GM12872 (cell line): Measurements from ENCODE around the gene RAB20.

ENCODE experiments used
- TF ChIP-seq, protein P1 (sequence below): IDR thresholded peaks from 3 replicates; pipeline ENCODE4 v1.5.1; 2011; ENCODE audit warnings: low read depth, mild to moderate bottlenecking, low read length, moderate library complexity; ENCODE audit not compliant: insufficient read depth

Gene RAB20

DNA sequence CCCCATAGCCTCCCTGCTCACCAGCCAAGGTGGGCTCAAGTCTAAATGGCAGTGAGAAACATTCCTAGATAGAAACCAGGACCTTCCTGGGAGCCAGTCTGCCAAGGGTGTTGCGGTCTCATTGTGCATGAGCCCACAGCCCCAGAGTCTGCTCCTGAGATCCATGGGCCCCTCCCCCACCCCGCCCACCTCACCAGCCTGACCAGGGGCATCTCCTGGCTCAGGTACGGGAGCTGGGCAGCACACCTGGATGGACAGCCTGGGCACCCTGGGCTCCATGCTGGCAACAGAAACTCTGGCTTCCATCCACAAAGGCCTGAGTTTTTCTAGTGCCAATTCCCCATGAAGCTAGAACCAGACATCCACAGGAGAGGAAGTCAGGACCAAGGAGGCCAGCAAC, 65.6 kb downstream of the RAB20 start:
- TF ChIP-seq, protein P1, sequence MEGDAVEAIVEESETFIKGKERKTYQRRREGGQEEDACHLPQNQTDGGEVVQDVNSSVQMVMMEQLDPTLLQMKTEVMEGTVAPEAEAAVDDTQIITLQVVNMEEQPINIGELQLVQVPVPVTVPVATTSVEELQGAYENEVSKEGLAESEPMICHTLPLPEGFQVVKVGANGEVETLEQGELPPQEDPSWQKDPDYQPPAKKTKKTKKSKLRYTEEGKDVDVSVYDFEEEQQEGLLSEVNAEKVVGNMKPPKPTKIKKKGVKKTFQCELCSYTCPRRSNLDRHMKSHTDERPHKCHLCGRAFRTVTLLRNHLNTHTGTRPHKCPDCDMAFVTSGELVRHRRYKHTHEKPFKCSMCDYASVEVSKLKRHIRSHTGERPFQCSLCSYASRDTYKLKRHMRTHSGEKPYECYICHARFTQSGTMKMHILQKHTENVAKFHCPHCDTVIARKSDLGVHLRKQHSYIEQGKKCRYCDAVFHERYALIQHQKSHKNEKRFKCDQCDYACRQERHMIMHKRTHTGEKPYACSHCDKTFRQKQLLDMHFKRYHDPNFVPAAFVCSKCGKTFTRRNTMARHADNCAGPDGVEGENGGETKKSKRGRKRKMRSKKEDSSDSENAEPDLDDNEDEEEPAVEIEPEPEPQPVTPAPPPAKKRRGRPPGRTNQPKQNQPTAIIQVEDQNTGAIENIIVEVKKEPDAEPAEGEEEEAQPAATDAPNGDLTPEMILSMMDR = no peak

DNA sequence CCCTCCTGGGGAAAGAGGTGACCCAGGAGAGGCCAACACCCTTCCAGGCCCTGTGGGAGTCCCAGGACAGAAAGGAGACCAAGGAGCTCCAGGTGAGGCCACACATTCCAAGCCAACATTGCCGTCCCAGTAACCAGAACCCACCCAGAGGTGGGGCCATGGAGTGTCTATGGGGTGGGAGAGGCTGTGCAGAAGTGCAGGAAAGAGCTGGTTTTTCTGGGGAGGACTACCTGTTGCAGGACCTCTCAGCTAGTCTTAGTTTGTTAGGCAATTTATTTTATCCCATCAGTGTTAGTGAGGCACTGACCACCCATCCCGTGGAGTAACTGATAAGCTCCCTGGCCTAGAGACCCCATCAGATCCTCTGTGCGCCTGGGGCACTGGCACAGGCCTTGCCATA, 66.1 kb downstream of the RAB20 start:
- TF ChIP-seq, protein P1 = no peak

DNA sequence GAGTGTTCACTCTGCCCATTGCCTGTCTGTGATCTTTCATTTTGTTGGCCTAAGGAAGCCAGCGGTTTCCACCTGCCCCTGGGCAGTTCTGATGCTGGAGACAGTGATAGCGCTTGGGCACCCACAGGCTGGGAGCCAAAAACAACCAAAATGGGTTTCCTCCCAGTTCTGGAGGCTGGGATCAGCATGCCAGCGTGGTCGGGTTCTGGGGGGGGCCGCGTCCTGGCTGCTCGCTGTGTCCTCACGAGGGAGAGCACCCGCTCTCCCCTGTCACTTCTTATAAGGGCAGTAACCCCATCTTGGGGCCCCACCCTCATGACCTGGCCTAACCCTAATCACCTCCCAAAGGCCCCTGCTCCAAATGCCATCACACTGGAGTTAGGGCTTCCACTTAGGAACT, 67.9 kb downstream of the RAB20 start:
- TF ChIP-seq, protein P1 = no peak

DNA sequence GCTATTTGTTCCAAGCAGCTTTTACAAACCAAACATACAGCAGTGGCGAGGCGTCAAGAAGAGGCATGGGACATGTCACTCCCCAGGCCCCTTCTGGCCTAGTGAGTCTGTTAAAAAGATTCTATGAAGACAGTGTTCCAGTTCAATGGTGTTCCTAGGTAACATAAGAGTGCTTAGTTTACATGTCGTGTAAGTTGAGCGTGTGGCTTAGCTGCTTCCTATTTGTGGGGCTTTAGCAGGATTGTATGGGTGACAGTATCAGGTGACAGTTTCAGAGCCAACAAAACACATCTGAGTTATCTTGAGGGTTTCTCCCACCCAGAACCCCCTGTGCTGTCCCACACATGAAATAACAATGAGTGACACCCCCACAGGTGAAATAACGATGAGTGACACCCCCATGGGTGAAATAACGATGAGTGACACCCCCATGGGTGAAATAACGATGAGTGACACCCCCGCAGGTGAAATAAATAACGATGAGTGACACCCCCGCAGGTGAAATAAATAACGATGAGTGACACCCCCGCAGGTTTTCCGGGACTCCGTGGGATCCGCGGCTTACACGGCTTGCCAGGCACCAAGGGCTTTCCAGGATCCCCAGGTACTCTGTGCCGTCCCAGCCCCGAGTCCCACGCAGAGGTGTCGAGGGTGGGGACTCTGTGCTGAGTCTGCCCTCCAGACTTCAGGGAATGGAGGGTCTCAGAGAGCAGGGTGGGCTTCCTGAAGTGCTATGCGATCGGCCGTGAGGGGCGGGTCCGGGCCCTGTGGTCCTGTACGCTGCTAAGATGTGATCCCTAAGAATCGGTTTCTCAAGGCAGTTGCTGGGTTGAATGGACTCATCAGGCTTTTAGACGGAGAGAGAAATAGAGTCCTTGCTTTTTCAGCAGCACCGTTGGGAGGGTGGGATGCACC, 68.6 kb downstream of the RAB20 start:
- TF ChIP-seq, protein P1 = no peak

DNA sequence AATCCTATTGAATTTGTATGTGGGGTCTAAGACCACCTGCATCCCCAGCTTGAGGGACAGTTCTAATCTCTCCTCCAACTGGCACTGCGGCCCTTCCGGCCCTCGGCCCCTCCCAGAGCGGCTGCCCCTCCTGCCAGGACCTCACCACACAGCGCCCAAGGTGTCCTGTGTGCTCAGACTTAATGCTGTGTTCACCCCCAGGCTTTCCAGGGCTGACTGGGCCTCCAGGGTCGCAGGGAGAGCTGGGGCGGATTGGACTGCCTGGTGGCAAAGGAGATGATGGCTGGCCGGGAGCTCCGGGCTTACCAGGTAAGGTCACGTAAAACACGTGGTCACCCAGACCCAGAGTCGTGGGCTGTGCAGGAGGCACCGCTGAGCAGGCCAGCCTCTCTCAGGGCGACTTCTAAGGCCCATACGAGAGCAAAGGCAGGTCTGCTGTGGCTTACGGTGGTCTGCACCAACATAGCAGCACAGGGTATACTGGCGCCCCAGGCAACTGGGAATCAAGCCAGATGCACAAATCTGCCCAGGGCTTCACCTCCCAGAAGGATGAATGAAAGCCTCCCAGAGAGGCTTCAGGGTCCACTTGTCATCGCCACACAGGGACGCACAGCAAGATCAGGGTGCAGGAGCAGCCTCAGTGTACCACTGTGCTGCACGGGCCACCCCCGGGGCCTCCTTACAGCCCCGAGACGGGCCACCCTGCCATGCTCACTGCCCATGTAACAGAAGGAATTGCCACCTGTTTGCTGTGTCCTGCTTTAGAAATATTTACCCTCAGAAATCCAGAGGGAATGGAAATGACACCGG, 69.4 kb downstream of the RAB20 start:
- TF ChIP-seq, protein P1 = no peak

DNA sequence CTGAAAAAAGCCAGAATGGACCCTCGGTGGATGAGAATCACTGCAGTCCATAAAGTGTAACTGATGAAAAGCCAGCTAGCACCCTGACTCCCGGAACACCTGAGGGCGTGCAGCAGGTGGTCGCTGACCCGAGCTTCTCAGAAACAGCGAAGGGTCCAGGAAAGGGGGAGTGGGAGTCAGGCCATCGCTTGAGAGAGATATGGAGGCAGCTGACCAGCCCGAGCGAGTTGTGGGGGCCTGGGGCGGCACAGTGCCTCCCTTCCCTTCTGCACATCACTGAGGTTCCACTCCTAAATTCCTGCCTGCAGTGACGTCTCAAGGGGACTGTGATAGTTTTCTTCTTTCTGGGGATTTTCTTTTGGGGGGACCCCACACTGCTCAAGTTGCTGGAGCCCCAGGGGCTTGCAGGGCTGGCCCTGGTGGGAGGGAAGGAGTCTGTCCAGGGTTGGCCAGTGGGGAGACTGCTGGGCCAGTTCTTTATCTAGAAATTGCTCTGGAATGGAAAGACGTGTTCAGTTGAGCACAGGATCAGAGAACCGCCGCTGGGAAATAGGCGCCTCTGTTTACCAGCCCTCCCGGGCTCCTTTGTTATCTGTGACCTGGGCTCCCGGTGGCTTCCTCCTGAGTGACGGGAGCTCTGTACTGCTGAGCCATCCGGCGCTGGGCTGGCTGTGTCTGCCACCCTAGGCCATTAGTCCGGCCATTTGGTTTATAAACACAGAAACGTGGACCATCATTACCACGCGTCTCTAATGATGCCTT, 71.3 kb downstream of the RAB20 start:
- TF ChIP-seq, protein P1 = no peak
